NB4 (cell line): ENCODE measurements around the gene WDR88.

ENCODE experiments used
- MYC ChIP-seq: IDR thresholded peaks from 2 replicates; pipeline ENCODE4 v1.6.1; 2011; ENCODE audit warnings: low read depth, low read length
- POLR2A ChIP-seq: IDR thresholded peaks from 2 replicates; pipeline ENCODE4 v1.6.1; 2011; ENCODE audit warnings: mild to moderate bottlenecking; ENCODE audit not compliant: insufficient read length; ENCODE audit errors: extremely low read depth
- TF ChIP-seq, protein P1 (sequence below): IDR thresholded peaks from one replicate; pipeline ENCODE4 v1.5.1; 2012; ENCODE audit warnings: low read depth, low read length
- TF ChIP-seq, protein P2 (sequence below): IDR thresholded peaks from 2 replicates; pipeline ENCODE4 v1.6.1; 2011; ENCODE audit warnings: low read depth, low read length

DNA sequence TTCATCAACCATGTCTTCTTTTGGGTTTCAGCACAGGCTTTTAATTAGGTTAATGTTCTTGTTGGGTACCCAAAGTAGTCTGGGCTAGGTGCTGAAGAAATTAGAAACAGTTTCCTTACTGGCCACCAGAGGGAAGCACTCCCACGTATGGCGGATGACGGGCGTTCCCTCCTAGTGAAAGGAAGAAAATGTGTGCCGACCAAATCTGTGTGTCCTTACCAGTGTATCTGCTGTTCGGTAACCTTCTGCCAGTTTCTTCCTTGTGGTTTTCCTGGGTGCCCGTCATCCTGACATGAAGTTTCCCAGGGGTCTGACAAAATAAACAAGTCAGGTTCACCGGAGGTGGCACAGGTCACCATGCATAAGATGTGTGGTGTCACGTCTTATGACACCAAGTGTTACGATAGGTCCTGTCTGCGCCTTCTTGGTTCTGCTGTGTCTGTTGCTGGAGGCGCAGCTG lies 6.0 kb upstream of the WDR88 start:
- TF ChIP-seq, protein P1, sequence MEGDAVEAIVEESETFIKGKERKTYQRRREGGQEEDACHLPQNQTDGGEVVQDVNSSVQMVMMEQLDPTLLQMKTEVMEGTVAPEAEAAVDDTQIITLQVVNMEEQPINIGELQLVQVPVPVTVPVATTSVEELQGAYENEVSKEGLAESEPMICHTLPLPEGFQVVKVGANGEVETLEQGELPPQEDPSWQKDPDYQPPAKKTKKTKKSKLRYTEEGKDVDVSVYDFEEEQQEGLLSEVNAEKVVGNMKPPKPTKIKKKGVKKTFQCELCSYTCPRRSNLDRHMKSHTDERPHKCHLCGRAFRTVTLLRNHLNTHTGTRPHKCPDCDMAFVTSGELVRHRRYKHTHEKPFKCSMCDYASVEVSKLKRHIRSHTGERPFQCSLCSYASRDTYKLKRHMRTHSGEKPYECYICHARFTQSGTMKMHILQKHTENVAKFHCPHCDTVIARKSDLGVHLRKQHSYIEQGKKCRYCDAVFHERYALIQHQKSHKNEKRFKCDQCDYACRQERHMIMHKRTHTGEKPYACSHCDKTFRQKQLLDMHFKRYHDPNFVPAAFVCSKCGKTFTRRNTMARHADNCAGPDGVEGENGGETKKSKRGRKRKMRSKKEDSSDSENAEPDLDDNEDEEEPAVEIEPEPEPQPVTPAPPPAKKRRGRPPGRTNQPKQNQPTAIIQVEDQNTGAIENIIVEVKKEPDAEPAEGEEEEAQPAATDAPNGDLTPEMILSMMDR, result peak; percentile 60
- TF ChIP-seq, protein P2, sequence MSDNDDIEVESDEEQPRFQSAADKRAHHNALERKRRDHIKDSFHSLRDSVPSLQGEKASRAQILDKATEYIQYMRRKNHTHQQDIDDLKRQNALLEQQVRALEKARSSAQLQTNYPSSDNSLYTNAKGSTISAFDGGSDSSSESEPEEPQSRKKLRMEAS, result no peak
- TF ChIP-seq MYC (no peak), POLR2A (no peak)
